RWPE2 (cell line): ENCODE data around the gene ASTN1.
A peak's percentile ranks its signal among the peaks of the same experiment; 100 is the strongest.

Experiments used
- ATAC-seq: fragments of 200-7000 bp; cut with Tn5 transposase; 3 replicates; pipeline ENCODE4 v1.9.1; 2021; ENCODE audit warnings: low read depth
- DNase-seq: peaks from one replicate; pipeline ENCODE4 v3.0.0-alpha.2; 2020; ENCODE audit warnings: low spot score
- H3K27ac ChIP-seq: fragments of 450-650 bp; 2 replicates; pipeline ENCODE4 v1.5.1; 2017; ENCODE audit warnings: mild to moderate bottlenecking; ENCODE audit not compliant: poor library complexity, severe bottlenecking
- H3K27me3 ChIP-seq: fragments of 250-450 bp; sonication (Bioruptor Pico); 2 replicates; pipeline ENCODE4 v1.5.1; 2021; ENCODE audit warnings: mild to moderate bottlenecking, moderate library complexity; ENCODE audit not compliant: insufficient read depth, poor library complexity, severe bottlenecking
- H3K36me3 ChIP-seq: fragments of 250-450 bp; sonication (Bioruptor Pico); 2 replicates; pipeline ENCODE4 v1.5.1; 2020; ENCODE audit warnings: low read depth, mild to moderate bottlenecking, moderate library complexity
- H3K4me1 ChIP-seq: fragments of 250-450 bp; sonication (Bioruptor Pico); 2 replicates; pipeline ENCODE4 v1.5.1; 2021; ENCODE audit warnings: mild to moderate bottlenecking, moderate library complexity; ENCODE audit not compliant: insufficient read depth, poor library complexity, severe bottlenecking
- H3K4me3 ChIP-seq: fragments of 250-450 bp; sonication (Bioruptor Pico); 2 replicates; pipeline ENCODE4 v1.5.1; 2021; ENCODE audit warnings: mild to moderate bottlenecking, moderate library complexity; ENCODE audit not compliant: severe bottlenecking
- H3K9me3 ChIP-seq: fragments of 250-450 bp; sonication (Bioruptor Pico); 2 replicates; pipeline ENCODE4 v1.5.1; 2021; ENCODE audit warnings: mild to moderate bottlenecking, moderate library complexity; ENCODE audit not compliant: severe bottlenecking
- TF ChIP-seq, protein P1 (sequence below): fragments of 450-650 bp; IDR thresholded peaks from one replicate; pipeline ENCODE4 v1.5.1; 2017; ENCODE audit warnings: mild to moderate bottlenecking, moderate library complexity; ENCODE audit not compliant: poor library complexity, severe bottlenecking

ASTN1 gene

DNA sequence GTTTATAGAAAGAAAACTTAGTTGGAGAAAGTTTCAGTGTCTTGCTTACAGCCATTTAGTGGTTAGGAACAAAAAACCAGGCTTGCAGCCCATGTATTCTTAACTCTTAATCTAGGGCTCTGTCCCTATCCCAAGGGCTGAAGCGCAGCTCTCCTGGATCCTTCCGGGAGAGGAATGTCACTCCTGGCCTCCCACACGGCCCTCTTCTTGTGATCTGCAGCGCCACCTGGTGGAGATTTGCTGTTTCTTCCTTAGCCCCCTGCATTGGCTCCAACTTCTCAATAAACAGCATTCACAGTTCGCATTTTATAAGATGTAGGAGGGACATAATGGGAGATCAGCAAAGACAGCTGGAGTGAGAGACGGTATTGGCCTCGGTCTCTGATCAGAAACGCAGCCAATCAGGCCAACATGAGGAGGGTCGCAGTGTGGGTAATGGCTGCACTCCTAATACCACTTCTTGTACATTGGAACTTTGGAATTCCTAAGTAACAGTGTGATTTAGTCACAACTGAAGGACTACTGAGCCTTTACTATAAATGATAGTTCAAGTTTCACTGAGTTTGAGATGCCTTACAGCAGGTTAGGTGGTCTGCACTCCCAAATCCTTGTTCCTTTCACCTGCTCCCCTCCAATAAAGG is 283.4 kb downstream of the ASTN1 start:
- no peak overlapping the region for H3K4me3 ChIP-seq
- H3K27ac ChIP-seq, result no peak overlapping the region
- ATAC-seq, result peak; percentile 83
- H3K9me3 ChIP-seq, result no peaks in the 10 kb centered on the region
- TF ChIP-seq, protein P1, sequence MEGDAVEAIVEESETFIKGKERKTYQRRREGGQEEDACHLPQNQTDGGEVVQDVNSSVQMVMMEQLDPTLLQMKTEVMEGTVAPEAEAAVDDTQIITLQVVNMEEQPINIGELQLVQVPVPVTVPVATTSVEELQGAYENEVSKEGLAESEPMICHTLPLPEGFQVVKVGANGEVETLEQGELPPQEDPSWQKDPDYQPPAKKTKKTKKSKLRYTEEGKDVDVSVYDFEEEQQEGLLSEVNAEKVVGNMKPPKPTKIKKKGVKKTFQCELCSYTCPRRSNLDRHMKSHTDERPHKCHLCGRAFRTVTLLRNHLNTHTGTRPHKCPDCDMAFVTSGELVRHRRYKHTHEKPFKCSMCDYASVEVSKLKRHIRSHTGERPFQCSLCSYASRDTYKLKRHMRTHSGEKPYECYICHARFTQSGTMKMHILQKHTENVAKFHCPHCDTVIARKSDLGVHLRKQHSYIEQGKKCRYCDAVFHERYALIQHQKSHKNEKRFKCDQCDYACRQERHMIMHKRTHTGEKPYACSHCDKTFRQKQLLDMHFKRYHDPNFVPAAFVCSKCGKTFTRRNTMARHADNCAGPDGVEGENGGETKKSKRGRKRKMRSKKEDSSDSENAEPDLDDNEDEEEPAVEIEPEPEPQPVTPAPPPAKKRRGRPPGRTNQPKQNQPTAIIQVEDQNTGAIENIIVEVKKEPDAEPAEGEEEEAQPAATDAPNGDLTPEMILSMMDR, result peak; percentile 82
- no peak for DNase-seq
- no peaks in the 10 kb centered on the region for H3K27me3 ChIP-seq
- no peaks in the 10 kb centered on the region for H3K36me3 ChIP-seq
- no peaks in the 10 kb centered on the region for H3K4me1 ChIP-seq

DNA sequence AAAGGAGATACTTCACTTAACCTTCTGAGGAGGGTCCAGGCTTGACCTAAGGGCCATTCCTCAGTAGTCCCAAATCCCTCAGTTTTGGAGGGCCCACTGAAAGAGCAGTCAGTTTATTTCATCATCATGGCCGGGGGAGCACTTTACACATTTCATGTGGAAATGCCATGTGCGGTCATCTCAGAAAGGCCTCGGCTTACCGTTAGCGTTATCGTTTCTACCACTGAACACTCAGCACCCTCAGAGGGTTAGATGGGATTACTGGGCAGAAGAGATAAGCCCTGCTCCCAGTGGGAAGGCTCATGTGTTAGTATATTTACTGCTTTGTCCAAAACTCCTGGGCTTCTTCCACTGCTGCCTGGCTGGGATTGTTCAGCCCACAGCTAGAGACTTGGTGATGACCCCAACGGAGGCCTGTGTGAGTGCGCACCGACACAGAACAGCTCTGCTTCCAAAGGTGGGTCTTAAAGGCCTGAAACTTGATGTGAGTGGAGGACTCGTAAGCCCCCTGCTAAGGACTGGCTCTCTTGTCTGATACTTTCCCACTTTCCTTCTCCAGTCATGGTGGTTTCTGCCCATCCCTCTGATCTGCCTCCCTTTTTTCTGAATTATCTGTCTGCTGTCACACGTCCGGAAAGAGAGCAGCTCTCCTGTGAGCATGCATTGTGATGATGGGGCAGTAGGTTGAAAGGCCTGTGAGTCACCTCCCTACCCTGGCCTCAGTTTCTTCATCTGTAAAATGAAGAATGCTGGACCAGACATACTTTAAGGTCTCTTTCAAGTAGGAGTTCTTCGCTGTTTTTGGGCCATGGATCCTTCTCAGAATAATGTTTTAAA is 284.5 kb downstream of the ASTN1 start:
- no peak for ATAC-seq
- H3K27ac ChIP-seq, result no peak overlapping the region
- no peaks in the 10 kb centered on the region for H3K4me1 ChIP-seq
- no peaks in the 10 kb centered on the region for H3K36me3 ChIP-seq
- DNase-seq, result no peak
- H3K4me3 ChIP-seq, result no peak overlapping the region
- TF ChIP-seq, protein P1, result no peak
- no peaks in the 10 kb centered on the region for H3K9me3 ChIP-seq
- no peaks in the 10 kb centered on the region for H3K27me3 ChIP-seq

DNA sequence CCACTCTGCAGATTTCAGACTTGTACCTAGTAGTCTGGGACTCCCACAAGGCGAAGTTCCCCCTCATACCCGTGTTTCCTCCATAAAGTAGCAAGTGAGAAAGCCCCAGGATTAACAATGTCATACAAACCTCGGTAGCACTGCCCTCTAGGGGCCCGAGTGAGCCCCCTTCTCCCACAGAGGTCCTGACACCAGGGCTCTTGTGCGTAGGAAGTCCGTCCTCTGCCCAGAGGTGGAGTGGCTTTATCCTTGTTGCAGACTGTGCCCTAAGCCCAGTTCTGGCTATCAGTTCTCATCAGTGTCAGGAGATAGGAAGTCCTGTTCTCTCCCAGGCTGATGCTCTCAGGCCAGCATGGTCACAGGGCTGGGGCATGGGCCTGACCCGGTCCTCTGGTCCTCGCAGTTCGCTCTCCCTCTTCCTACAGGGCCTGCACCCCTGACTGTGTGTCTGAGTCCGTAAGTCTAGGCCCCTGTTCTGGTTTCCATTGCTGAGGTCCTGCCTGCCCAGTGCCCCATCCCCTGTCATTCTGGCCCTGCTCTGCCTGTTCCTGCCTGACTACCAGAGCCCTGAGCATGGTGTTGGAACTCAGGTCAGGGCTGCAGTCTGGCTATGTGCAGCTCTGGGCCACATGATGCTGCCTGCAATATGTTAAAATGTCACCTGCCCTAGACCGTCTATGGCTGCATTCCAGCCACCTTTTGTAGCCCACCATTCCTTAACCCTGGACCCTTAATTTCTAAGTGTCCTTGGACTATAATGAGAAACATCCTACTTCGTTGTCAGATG is 285.6 kb downstream of the ASTN1 start:
- Histone ChIP-seq H3K4me3 (no peak overlapping the region), H3K4me1 (no peaks in the 10 kb centered on the region), H3K27ac (no peak overlapping the region), H3K36me3 (no peaks in the 10 kb centered on the region), H3K9me3 (no peaks in the 10 kb centered on the region), H3K27me3 (peaks cover 6% of the 10 kb centered on the region)
- DNase-seq, result no peak
- ATAC-seq, result no peak
- TF ChIP-seq, protein P1, result no peak

DNA sequence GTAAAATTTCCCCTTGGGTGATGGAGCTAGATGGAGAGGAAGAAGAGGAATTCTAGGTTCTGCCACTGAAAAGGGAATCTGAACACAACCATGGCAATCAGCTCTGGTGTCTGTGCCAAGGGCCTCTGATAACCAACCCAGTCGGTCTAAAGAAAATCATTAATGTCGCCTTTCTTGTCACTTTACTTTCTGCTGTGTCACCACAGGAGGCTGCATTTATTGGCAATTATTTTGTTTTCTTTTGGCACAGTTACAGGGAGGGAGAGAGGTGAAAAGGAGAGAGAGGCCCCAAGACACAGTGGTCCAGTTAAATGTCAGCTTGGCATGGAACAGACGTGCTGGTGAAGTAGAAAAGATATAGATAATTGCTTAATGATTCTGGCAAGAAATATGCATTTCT is 287.0 kb downstream of the ASTN1 start:
- H3K4me1 ChIP-seq, result no peaks in the 10 kb centered on the region
- no peak overlapping the region for H3K27ac ChIP-seq
- DNase-seq (no peak), ATAC-seq (no peak)
- no peaks in the 10 kb centered on the region for H3K36me3 ChIP-seq
- peaks cover 7% of the 10 kb centered on the region for H3K27me3 ChIP-seq
- no peak overlapping the region for H3K4me3 ChIP-seq
- TF ChIP-seq, protein P1, result no peak
- H3K9me3 ChIP-seq, result no peaks in the 10 kb centered on the region
